HepG2 (cell line): ENCODE results near the gene TMCO6. TPM values are rescaled to one million over a fixed set of nuclear protein-coding genes. Genes with fewer than 3 reads are reported as not detected.

Experiments used
- ATF7 ChIP-seq, 2 experiments: fragments of 450-650 bp in 1 of 2; sonication (generic) in 1 of 2; formaldehyde crosslinking in 1 of 2; IDR thresholded peaks; 2 replicates each; pipeline versions ENCODE4 v1.4.0 to v1.6.1; 2016 to 2020; ENCODE audit warnings: antibody characterized with exemption in 1 of 2, mild to moderate bottlenecking in 1 of 2, missing genetic modification reagents in 1 of 2
- BCL3 ChIP-seq: sonication (generic); formaldehyde crosslinking; IDR thresholded peaks from 2 replicates; pipeline ENCODE4 v1.5.1; 2020; ENCODE audit warnings: mild to moderate bottlenecking, missing genetic modification reagents, moderate library complexity
- GMEB2 ChIP-seq: IDR thresholded peaks from 2 replicates; pipeline ENCODE4 v1.6.1; 2016; ENCODE audit warnings: missing biosample characterization, missing genetic modification reagents, low read depth
- HMGXB4 ChIP-seq, 2 experiments: sonication (generic) in 1 of 2; formaldehyde crosslinking in 1 of 2; IDR thresholded peaks; 2 replicates each; pipeline versions ENCODE4 v1.4.0 to v1.6.1; 2018 to 2020; ENCODE audit warnings: missing genetic modification reagents in 2 of 2, borderline replicate concordance in 1 of 2, low read depth in 1 of 2, mild to moderate bottlenecking in 1 of 2, missing biosample characterization in 1 of 2
- KIAA2018 ChIP-seq: sonication (generic); formaldehyde crosslinking; IDR thresholded peaks from 2 replicates; pipeline ENCODE4 v1.5.0; 2020; ENCODE audit warnings: mild to moderate bottlenecking, missing genetic modification reagents, borderline replicate concordance
- MYPOP ChIP-seq: sonication (generic); formaldehyde crosslinking; IDR thresholded peaks from 2 replicates; pipeline ENCODE4 v1.8.1; 2023; ENCODE audit warnings: mild to moderate bottlenecking, moderate library complexity, missing genetic modification reagents
- NFRKB ChIP-seq: fragments of 450-650 bp; IDR thresholded peaks from 2 replicates; pipeline ENCODE4 v1.6.1; 2017
- SNAPC5 ChIP-seq: sonication (generic); formaldehyde crosslinking; IDR thresholded peaks from 2 replicates; pipeline ENCODE4 v1.8.1; 2023; ENCODE audit warnings: mild to moderate bottlenecking, missing genetic modification reagents, borderline replicate concordance
- TOE1 ChIP-seq: sonication (generic); formaldehyde crosslinking; IDR thresholded peaks from 2 replicates; pipeline ENCODE4 v1.4.0; 2020; ENCODE audit warnings: mild to moderate bottlenecking, missing genetic modification reagents
- ZFP36 ChIP-seq: fragments of 150-350 bp; IDR thresholded peaks from 2 replicates; pipeline ENCODE4 v1.6.1; 2018; ENCODE audit warnings: borderline replicate concordance, low read length, low read depth; ENCODE audit not compliant: partially characterized antibody
- ZFP37 ChIP-seq: sonication (generic); formaldehyde crosslinking; IDR thresholded peaks from 2 replicates; pipeline ENCODE4 v1.4.0; 2020; ENCODE audit warnings: missing genetic modification reagents, borderline replicate concordance
- ZNF331 ChIP-seq: sonication (generic); formaldehyde crosslinking; IDR thresholded peaks from 2 replicates; pipeline ENCODE4 v1.4.0; 2020; ENCODE audit warnings: missing genetic modification reagents
- ZNF501 ChIP-seq: sonication (generic); formaldehyde crosslinking; IDR thresholded peaks from 2 replicates; pipeline ENCODE4 v1.5.1; 2020; ENCODE audit warnings: mild to moderate bottlenecking, moderate library complexity, missing genetic modification reagents
- ZNF761 ChIP-seq: sonication (generic); formaldehyde crosslinking; conservative IDR thresholded peaks from 2 replicates; pipeline ENCODE4 v1.4.0; 2020; ENCODE audit warnings: mild to moderate bottlenecking, missing genetic modification reagents
- ZZZ3 ChIP-seq: sonication (generic); formaldehyde crosslinking; IDR thresholded peaks from 2 replicates; pipeline ENCODE4 v1.4.0; 2020; ENCODE audit warnings: missing genetic modification reagents, mild to moderate bottlenecking, borderline replicate concordance
- polyA plus RNA-seq, 8 experiments: library from polyadenylated mRNA; depleted of rRNA in 3 of 8; stranded (reverse) in 7 of 8; unstranded in 1 of 8; fragments of >200 nt; fragmentation: Illumina TruSeq in 4 of 8; extraction: Trizol in 4 of 8; gene quantifications; 2 replicates each; pipeline versions ENCODE4 v1.2.1 to v1.2.3, GENCODE V29; 2011 to 2016; ENCODE audit warnings: low read depth in 4 of 8, missing spikeins in 1 of 8, mixed read lengths in 1 of 8; ENCODE audit not compliant: insufficient read depth in 1 of 8
- total RNA-seq, 5 experiments: library from RNA; depleted of rRNA; stranded (reverse); fragments of >200 nt; fragmentation: Illumina TruSeq; extraction: Trizol; gene quantifications; 2 replicates each; pipeline ENCODE4 v1.2.3, GENCODE V29; 2016; ENCODE audit warnings: low read depth in 1 of 5

TMCO6 gene
- total and polyA plus RNA-seq, 2 of the 13 experiments (the other 11 are each of a cell fraction or from before 2014, with no cell fraction given): 16.6 to 28.2 TPM

GRCh38 chr5:140633021-140633471, 6.2 kb upstream of the TMCO6 start, which contains the start of gene CD14 (continued):
- TF ChIP-seq HMGXB4 (CRISPR knock-in tag; IDR thresholded peaks at IDR 0.05; ENCODE audit: borderline replicate concordance in 1 of 2, low read depth in 1 of 2) (no peak), ZNF501 (CRISPR knock-in tag) (no peak), SNAPC5 (CRISPR knock-in tag) (no peak), MYPOP (CRISPR knock-in tag) (no peak), ZZZ3 (no peak), KIAA2018 (CRISPR knock-in tag) (no peak), ZNF331 (no peak), GMEB2 (no peak), NFRKB (no peak), BCL3 (no peak), ZFP37 (no peak), ZFP36 (no peak), TOE1 (no peak), ZNF761 (CRISPR knock-in tag) (no peak), ATF7 (IDR thresholded peaks at IDR 0.05) (no peak), ATF7 (CRISPR knock-in tag; IDR thresholded peaks at IDR 0.05) (no peak)
